Lower leg skin (tissue), 3 donors: ENCODE data around the gene NUDT2.
"Not testable (repeated sequence)": the region's sequence is repeated elsewhere in the genome, so short reads cannot be mapped to it uniquely, and the experiment has no call there.

Experiments used
- POLR2A ChIP-seq, 2 donors: fragments of 450-650 bp; IDR thresholded peaks; one replicate each; pipeline ENCODE4 v1.6.1; 2016 to 2017; ENCODE audit warnings: antibody characterized with exemption in 2 of 2, mild to moderate bottlenecking in 1 of 2, moderate library complexity in 1 of 2
- TF ChIP-seq, protein P1 (sequence below), 3 donors: fragments of 450-650 bp; IDR thresholded peaks; one replicate each; pipeline ENCODE4 v1.5.1; 2016; ENCODE audit warnings: antibody characterized with exemption in 3 of 3, mild to moderate bottlenecking in 3 of 3, moderate library complexity in 2 of 3

DNA sequence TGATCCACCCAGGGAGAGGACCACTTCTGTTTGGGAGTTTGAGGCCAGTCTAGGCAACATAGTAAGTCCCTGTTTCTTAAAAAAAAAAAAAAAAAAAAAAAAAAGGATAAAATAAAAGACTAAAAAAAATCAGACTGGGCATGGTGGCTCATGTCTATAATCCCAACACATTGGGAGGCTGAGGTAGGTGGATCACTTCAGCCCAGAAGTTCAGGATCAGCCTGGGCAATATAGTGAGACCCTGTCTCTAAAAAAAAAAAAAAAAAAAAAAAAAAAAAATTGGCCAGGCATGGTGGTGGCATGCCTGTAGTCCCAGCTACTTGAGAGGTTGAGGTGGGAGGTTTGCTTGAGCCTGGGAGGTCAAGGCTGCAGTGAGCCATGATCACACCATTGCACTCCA is 8.7 kb downstream of the NUDT2 start:
- TF ChIP-seq, protein P1, sequence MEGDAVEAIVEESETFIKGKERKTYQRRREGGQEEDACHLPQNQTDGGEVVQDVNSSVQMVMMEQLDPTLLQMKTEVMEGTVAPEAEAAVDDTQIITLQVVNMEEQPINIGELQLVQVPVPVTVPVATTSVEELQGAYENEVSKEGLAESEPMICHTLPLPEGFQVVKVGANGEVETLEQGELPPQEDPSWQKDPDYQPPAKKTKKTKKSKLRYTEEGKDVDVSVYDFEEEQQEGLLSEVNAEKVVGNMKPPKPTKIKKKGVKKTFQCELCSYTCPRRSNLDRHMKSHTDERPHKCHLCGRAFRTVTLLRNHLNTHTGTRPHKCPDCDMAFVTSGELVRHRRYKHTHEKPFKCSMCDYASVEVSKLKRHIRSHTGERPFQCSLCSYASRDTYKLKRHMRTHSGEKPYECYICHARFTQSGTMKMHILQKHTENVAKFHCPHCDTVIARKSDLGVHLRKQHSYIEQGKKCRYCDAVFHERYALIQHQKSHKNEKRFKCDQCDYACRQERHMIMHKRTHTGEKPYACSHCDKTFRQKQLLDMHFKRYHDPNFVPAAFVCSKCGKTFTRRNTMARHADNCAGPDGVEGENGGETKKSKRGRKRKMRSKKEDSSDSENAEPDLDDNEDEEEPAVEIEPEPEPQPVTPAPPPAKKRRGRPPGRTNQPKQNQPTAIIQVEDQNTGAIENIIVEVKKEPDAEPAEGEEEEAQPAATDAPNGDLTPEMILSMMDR (IDR thresholded peaks at IDR 0.05): not testable (repeated sequence)
- not testable (repeated sequence) for TF ChIP-seq POLR2A (IDR thresholded peaks at IDR 0.05)
